ENCODE results near the gene KISS1R.
"Not testable (repeated sequence)": the region's sequence is repeated elsewhere in the genome, so short reads cannot be mapped to it uniquely, and the experiment has no call there.

KISS1R gene

GRCh38 chr19:917323-918151 lies at the start of gene KISS1R:
TSS of gene KISS1R (plus strand) at chr19:917333. CDS start at chr19:917503, 170 bp downstream.
- no peak for FAIRE-seq

GRCh38 chr19:867855-868457 lies 49.2 kb upstream of the KISS1R start:
- FAIRE-seq, result no peak

- FAIRE-seq, result no peak
Measured at GRCh38 chr19:868458-869244, 48.5 kb upstream of the KISS1R start.

- peak; percentile 72 for FAIRE-seq
Measured at GRCh38 chr19:869245-870177, 47.6 kb upstream of the KISS1R start.

GRCh38 chr19:870314-870713 lies 46.8 kb upstream of the KISS1R start:
- FAIRE-seq, result no peak

GRCh38 chr19:870963-871401 lies 46.2 kb upstream of the KISS1R start:
- no peak for FAIRE-seq

GRCh38 chr19:871446-872265 lies 45.5 kb upstream of the KISS1R start:
- no peak for FAIRE-seq

- FAIRE-seq, result no peak
Measured at GRCh38 chr19:872266-872951, 44.7 kb upstream of the KISS1R start.

GRCh38 chr19:873084-873483 lies 44.0 kb upstream of the KISS1R start:
- FAIRE-seq, result no peak

GRCh38 chr19:873561-874041 lies 43.5 kb upstream of the KISS1R start:
- no peak for FAIRE-seq

GRCh38 chr19:875265-875879 lies 41.8 kb upstream of the KISS1R start:
- FAIRE-seq, result no peak

- FAIRE-seq, result no peak
Measured at GRCh38 chr19:876089-876488, 41.0 kb upstream of the KISS1R start.

- FAIRE-seq, result no peak
Measured at GRCh38 chr19:876780-877314, 40.3 kb upstream of the KISS1R start.

GRCh38 chr19:877992-878660 lies 39.0 kb upstream of the KISS1R start:
- not testable (repeated sequence) for FAIRE-seq

GRCh38 chr19:878751-879561 lies 38.2 kb upstream of the KISS1R start:
- not testable (repeated sequence) for FAIRE-seq

GRCh38 chr19:879711-880438 lies 37.3 kb upstream of the KISS1R start:
- FAIRE-seq, result no peak

- no peak for FAIRE-seq
Measured at GRCh38 chr19:881385-882071, 35.6 kb upstream of the KISS1R start.
